Measurements from ENCODE around the gene HPN.
"Not testable (repeated sequence)": the region's sequence is repeated elsewhere in the genome, so short reads cannot be mapped to it uniquely, and the experiment has no call there.

The HPN gene

DNA sequence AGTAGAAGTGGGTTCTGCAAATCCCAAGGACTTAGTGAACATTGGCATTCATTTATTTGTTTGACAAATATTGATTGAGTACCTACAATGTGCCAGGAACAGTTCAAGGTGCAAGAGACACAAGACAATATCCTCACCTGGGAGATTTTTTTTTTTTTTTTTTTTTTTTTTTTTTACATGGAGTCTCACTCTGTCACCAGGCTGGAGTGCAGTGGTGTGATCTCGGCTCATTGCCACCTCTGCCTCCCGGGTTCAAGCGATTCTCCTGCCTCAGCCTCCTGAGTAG lies 13.0 kb upstream of the HPN start:
- DNase-seq = not testable (repeated sequence)

GRCh38 chr19:35029275-35029736 lies 12.2 kb upstream of the HPN start:
- DNase-seq = not testable (repeated sequence)

DNA sequence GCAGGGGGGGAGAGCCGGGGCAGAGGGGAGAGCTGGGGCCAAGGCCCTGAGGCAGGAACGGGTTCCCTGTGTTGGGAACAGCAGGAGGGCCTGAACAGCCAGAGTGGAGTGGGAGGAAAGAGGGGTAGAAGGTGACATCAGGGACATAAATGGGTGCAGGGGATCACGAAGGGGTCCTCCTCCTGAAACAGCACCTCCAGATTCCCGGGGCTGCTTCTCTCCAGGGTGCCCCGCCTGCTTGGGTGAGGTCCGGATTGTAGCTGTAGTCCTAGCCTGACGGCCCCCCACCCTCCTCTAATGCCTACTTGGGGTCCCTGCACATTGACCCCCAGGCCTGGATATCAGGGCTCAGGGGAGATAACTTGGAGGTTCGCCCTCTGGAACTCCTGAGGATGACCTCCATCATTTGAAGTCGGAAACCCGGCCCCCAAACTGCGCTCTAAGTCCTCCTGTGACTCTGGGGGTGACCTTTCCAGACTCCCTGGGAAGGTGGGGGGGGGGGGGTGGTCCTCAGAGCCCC lies 11.7 kb upstream of the HPN start:
- no peak for DNase-seq

- peak; percentile 52 for DNase-seq
Observed at GRCh38 chr19:35030257-35031071, 11.1 kb upstream of the HPN start, which contains the start of gene SCN1B. Gene SCN1B, plus strand, starts transcription at chr19:35030470. Its CDS starts 351 bp downstream, at chr19:35030821.

DNA sequence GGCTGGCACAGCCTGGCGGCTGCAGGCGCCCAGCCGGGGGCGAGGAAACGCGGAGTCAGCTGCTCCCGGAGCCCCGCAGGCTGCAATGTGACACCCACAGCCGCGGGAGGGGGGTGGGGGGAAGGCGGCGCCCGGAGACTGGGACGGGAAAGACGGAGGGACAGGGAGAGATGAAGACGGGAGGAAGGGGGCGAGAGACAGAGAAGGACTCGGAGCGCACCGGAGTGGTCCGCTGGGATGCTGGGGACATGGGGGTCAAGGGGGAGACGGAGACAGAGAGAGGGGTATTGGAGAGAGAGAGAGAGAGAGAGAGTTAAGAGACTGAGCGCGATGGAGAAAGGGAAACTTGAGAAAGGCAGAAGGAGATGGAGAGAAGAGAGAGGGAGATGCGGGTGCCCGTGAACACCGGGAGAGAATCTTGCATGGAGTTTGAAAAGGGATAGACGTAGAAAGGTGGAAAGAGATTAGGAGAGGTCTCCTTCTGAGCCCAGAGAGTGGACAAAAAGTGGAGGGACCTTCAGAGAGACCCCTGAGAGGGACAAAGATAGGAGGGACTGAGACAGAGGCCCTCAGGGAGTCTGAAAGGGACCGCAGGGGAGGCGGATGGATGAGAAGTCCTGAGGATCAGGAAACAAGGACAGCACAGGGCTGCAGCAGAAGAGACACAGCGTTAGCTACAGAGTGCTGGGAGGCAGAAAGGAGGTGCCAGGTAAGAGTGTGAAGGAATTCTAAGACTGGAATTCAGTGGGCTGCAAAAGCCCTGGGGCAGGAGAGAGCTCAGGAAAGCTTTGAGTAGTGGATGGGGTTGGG lies 10.2 kb upstream of the HPN start:
- DNase-seq = no peak

DNA sequence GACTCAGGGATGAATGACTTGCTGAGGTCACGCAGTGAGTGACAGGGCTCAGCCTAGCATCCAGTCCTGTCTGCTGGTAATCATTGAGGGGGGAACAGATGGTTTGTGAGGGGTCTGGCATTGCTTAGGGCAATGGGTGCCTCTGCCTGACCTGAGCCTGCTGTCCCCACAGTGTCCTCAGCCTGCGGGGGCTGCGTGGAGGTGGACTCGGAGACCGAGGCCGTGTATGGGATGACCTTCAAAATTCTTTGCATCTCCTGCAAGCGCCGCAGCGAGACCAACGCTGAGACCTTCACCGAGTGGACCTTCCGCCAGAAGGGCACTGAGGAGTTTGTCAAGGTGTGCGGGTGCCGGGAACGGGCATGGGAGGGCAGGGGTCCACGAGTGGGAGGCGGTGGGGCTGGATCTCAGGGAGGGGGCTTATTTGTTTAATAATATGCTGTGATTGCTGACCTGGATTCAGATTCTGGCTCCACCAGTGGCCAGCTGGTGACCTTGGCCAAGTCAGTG lies 9.1 kb upstream of the HPN start:
- no peak for DNase-seq

DNA sequence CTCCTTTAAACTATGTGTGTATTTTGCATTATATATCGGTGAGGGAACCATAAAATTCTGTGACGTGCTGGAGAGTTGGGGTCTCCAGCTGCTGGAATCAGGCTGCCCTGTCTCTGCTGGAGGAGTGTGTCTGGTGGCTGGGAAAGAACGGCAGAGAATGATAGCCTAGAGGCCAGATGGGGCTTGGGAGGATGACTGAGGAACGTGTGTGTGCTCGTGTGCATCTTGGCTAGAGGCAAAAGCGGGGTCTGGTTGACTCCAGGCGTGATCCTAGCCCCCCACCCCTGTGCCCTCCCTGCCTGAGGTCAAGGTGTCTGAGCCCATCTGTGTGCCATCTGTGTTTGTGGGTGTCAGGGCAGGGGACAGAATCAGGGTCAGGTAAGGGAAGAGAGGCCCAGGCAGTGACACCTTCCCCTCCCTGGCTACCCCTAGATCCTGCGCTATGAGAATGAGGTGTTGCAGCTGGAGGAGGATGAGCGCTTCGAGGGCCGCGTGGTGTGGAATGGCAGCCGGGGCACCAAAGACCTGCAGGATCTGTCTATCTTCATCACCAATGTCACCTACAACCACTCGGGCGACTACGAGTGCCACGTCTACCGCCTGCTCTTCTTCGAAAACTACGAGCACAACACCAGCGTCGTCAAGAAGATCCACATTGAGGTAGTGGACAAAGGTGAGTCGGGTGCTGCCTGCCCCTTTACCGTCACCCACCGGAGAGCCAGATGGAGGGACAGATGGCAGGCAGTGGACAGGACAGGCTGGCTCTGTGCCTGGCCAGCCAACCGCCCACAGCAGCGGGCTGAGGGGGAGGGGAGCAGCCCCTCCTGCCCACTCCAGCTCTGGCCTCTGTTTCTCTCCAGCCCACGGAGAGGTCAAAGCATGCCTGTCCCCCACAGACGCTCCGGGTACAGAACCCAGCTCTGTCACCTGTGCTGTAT lies 8.2 kb upstream of the HPN start:
- DNase-seq = no peak

DNA sequence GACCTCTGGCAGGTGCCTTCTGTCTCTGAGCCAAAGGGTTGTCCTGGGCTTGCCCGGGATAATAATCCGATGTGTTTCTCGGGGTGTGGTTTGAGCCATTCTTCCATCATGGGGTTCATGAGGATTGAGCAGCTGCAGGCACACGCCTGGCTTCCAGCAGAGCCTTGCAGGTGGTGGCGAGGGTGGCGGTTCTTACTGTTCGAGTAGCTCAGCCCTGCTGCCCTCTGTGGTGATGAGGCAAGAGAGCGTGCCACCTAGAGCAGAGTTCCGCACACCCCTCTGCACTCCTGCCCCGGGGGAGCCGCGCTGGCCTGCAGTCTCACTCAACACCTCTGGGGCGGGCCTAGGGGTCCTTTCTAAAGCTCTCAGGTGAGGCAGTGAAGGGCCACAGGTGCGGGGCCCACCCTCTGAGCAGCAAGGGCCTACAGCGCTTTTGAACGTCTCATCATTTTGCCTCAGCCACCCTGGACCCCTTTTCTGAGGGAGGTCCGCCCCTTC lies 7.5 kb upstream of the HPN start:
- no peak for DNase-seq

GRCh38 chr19:35034588-35035382 lies 6.7 kb upstream of the HPN start:
- no peak for DNase-seq

DNA sequence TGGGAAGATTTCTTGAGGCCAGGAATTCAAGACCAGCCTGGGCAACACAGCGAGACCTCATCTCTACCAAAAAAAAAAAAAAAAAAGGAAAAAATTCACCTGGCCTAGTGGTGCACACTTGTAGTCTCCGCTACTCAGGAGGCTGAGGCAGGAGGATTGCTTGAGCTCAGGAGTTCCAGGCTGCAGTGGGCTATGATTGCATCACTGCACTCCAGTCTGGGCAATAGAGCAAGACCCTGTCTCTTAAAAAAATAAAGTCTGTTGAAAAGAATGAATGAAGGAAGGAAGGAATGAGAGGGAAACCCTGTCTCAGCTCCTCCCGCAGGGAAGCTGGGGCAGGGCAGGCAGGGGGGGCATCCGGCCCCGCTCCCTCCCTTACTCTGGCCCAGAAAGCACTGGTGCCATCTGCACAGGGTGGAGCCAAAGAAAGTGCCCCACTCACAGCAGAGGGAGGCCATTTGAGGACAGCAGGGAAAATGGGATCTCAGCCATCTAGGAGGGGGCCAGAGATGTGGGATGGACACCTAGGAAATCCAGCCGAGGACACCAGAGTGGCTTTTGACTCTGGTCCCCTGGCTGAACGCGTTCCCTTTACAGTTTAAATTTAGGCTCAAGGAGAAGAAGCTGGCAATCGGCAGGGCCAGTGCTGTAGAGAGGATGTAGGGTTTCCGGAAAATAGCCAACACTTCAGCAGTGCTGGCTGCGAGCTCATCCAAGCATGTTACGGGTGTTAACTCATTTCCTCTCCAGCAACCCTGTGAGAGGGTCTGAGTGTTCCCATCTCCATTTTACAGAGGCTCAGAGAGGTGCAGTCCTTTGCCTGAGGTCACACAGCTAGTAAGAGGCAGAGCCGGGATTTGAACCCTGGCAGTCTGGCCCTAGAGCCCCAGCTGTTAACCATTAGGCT lies 3.6 kb upstream of the HPN start:
- DNase-seq = no peak

GRCh38 chr19:35038623-35039512 lies 2.7 kb upstream of the HPN start:
- no peak for DNase-seq

DNA sequence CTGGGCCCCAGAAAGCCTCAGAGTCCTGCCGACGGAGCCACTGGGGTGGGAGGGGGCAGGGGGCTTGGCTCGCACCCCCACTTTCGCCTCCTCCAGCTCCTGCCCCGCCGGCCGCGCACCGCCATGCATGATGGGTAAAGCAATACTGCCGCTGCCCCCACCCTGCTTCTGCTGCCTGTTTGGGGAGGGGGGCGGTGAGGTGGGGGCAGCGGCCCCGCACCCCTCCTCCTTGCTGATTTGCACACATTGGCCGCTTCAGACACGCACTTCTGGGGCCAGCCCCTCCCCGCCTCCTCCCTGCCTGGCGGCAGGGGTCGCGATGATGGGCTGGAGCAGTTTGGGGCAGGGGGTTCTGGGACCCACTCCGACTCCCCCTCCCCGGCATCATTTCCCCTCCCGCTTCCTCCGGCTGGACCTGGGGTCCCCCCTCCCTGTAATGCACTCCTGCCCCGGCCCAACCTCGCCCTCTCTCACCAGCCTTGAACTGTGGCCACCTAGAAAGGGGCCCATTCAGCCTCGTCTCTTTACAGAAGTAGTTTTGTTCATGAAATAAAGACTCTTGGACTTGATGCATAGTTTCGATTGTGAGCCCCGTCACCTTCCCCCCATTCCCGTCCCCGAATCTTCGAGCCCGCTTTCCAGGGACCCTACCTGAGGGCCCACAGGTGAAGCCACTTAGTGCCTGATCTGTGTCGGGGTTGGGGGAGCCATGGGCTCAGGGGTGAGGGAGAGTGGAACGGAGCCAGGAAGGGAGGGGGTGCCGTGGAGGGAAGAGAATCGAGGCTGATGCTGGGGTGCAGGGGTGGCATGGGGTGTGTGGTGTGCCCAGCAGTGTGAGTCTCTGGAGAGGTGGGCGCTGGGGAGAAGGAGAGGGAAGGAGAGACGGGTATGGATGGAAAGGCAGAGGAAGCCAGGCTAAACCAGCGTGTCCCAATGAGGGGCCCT lies 1.4 kb upstream of the HPN start:
- DNase-seq = no peak

DNA sequence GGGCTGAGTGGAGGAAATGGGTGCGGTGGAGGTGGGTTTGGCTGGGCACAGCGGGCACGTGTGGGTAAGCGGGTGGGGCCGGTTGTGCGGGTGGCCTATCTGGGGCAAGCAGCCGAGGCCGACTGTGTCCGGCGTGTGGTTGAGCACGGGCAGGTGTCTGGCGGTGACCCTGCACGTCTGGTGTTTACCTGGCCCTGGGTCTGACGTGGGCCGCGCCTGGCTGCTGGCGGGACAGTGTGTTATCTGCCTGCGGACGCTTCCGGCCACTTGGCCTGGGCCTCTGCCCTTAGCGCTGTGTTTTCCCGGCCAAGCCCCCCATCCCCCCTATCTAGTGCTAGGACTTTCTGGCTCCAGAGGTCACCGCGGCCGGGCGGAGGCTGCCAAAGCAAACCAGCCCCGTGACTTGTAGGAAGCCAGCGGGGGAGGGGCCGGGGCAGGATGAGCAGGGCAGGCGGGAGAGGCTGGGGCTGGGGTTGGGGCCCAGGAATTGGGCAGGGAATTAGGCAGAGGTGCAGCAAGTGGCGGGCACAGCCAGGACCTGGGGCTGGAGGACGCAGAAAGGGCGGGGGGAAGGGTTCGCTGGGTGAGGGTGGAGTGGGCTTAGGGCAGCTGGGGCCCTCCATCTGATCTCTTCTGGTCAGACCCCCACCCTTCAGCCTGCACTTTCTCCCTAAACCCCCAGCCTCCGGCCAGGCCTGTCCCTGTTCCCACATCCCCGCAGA lies 534 bp upstream of the HPN start:
- DNase-seq = no peak

- no peak for DNase-seq
Observed at GRCh38 chr19:35042056-35042730, 672 bp downstream of the HPN start.

DNA sequence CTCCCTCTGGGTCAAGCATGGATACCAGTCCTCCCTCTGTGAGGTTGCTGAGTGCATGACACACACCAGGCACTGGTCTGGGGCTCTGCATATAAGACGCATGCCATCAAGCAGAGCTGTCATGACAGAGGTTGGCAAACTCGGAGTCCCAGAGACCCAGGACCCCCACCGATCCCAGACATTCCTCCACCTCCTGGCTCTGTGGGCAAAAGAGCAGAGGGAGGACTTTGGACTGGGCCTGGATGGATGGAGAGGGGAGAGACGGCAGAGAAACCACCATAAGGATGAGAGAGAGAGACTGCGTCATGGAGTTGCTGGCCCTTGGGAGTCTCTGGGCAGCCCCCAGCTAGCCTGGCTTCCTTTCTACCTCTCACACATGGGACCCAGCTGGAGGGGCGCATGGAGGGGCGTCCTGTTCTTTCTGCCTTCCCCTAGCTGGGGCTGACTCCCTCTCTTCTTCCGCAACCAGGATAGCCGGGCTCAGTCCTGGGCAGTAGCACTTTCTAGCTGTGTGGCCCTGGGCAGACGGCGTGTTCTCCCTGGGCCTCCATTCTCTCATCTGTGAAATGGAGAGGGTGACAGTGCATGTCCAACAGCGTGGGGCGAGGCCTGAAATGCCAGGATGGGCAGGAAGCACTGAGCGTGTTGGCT lies 1.6 kb downstream of the HPN start:
- no peak for DNase-seq

DNA sequence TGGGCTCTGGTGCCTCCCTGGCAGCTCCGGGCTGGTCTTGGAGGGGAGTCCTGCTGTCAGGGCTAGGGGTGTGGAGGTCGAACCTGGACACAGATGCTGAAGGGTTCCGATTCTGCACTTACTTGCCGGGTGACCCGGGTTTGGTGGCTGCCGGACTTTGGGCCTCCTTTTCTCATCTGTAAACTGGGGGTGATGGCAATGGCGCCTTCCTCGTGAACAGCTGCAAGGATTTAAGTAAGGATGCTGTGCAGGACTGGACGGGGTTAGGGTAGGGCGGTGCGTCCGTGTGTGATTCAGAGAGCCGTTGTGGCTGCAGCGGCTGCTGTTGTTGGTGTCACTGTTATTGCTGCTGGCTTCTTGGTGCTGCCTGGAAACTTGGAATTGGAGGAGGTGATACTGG lies 2.4 kb downstream of the HPN start:
- no peak for DNase-seq

Data from NCI-H226 (cell line).